Stimulated activated CD4-positive, alpha-beta T cell treated with anti-CD3 and anti-CD28 coated beads, Interleukin-12 subunit alpha, Interleukin-12 subunit beta, amount 100 ng/mL, for 48 hours (primary cell): ENCODE measurements around the gene FAM120B.

Experiments
- DNase-seq, 3 donors: peaks; one replicate each; pipeline ENCODE4 v3.0.0-alpha.2; 2020; ENCODE audit warnings: low read depth in 2 of 3, low spot score in 1 of 3

FAM120B gene

DNA sequence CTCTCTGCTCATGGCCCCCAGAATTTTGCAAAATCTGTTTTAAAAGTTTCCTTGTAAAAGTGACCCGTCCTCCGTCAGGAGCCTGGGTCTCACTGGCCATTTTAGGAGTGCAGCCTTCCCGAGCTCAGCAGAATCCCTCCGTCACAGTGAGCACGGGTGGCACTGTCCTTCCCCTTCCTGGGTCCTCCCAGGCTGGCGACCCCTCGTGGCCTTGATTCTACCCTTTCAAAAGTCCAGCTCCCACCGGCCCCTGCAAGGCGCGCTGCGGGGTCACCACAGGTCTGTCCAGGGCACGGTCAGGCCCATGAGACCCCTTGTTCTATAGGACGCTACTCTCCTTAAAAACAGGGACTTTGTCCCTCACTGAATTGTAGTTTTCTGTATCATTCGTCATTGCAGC is 133.9 kb downstream of the FAM120B start:
- no peak for DNase-seq

DNA sequence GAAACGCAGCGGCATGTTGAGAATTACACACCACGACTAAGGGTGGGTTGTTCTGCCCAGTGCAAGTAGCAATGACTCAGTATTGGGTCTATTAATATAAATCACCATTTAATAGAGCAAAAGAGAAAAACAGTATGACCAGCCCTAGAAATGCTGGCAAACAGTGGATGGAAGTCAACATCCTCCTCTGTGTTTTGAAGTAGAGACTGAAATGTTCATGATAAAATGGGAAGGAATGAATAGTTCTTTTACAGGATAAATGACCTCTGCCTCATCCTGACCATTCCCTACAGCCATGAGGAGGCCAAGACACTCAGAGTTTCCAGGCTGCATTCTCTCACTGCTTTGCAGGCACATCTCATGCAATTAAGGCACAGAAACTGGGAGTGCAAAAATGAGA is 134.8 kb downstream of the FAM120B start:
- no peak for DNase-seq

DNA sequence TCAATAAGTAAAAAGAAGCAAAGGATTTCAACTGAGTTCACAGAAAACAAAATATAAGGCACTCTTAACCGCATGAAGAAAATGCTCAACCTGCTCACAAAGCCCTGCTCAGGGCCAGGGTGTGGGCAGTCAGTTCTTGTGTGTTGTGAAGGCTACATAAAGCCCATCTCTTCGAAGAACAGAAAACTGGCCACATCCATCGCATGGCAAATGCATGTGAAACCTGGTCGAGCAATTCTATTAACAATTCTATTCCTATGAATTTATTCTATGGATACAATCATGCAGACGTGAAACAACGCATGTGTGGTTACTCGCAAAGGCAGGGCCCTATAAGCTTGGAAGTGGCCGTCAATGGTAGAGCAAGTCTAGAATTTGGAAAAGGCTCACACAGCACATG is 136.0 kb downstream of the FAM120B start:
- DNase-seq = no peak

GRCh38 chr6:170443151-170443662 is 136.6 kb downstream of the FAM120B start:
- DNase-seq = no peak

- no peak for DNase-seq
These were observed 137.6 kb downstream of the FAM120B start for GRCh38 chr6:170444056-170444591.

- no peak for DNase-seq
These were observed 138.3 kb downstream of the FAM120B start for GRCh38 chr6:170444811-170445211.

- no peak for DNase-seq
These were observed 138.9 kb downstream of the FAM120B start for GRCh38 chr6:170445487-170445886.

DNA sequence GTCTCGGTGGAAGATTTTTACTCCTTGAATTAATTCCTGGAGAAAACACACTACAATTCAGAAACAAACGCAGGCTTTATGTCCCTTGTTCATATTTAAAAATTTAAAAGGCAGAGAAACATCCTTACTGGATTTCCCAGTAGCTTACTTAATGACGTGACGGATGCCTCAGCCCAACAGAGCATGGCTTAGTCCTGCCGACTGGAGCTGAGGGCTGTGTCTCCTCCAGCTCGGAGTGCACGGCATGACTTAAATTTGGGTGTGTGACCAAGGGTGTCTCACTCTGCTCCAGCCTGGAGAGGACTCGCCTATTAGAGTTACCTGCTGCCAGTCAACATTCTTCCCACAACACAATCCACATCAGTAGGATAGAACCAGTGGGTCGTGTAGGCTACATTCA is 139.4 kb downstream of the FAM120B start:
- DNase-seq = no peak

DNA sequence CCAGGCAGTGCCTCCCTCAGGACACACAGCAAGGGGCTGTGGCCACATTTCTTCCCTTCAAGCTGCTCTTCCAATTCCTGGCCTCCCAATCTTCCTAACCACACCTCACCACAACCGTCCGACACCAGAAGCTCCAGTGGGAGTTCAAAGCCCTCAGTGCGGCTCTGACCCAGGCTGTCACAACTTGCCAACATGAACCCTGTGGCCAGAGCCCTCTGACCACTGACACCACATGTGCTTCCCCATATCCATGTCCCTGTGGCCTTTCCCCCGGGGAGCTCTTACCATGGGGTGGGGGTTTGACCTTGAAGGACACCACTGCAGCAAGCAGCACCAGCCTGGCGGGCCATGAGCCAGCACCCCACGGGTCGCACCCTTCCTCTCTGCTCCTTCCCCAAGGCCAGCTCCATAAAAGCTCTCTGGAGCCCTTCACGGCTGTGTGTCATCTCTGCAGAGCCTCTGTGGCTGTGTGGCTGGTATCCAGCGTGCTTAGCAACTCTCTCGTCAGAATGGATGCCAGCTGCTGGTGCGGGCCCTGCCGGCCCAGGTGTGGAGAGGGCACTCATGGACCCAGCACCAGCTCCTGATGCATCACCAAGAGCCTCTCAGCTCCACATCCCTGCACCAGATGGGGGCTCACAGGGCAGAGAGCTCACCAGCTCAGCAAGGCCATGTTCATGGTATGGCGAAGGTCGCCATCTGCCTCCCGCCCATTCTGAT is 140.4 kb downstream of the FAM120B start:
- no peak for DNase-seq

GRCh38 chr6:170447561-170447930 is 141.0 kb downstream of the FAM120B start:
- no peak for DNase-seq

DNA sequence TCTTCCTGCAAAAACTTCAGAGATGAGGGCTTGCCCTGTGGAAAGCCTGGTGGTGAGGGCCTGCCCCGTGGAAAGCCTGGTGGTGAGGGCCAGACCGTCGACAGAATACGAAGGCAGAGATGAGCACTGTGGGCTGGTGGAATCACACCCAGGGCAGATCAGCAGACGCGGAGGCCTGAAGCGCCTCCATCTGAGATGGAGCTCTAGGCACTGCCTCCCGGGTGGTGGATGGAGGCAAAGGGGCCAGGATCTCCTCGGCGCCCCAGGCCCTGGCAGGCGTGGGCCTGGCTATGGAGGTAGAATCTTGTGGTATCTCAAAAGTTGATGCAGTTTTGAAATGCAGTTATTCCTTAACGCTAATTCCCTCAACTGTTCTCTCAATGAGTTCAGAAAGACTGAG is 141.8 kb downstream of the FAM120B start:
- DNase-seq = no peak

- no peak for DNase-seq
These were observed 142.4 kb downstream of the FAM120B start for GRCh38 chr6:170448751-170449630.

DNA sequence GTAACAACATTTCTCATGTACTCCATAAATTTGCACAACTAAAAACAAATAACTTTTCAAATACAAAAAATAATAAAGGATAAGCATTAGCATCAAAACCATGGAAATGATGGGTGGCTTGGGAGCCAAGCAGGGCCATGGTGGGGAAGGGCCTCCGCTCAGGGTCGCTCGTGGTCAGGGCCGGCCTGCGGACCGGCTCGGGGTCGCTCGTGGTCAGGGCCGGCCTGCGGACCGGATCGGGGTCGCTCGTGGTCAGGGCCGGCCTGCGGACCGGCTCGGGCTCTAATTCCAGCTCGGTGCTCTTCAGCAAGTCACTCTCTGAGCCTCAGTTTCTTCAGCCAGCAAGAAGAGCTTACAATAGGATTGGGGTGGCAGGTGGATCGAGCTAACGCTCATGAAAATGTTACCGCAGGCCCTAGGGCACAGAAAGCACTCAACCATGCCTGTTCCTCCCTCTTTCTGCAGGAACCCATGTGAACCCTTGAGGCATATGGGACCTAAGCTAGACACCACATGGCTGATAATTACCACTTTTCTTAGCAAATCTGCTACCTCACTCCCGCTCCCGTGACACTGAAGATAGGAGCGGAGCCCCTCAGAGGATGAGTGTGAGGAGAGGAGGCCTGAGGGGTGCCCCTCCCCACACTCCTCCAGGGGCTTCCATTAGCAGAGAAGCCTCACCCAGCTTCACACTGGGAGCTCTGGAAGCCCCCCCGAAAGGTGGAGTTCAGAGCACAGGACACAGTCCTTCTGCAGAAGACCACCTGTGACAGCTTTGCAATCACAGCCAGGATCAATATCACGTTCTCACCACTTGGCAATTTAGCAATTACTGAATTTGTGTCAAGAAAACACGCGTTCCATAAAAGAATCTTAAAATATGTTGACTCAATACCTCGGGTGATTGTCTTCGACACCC is 143.5 kb downstream of the FAM120B start:
- DNase-seq = no peak

DNA sequence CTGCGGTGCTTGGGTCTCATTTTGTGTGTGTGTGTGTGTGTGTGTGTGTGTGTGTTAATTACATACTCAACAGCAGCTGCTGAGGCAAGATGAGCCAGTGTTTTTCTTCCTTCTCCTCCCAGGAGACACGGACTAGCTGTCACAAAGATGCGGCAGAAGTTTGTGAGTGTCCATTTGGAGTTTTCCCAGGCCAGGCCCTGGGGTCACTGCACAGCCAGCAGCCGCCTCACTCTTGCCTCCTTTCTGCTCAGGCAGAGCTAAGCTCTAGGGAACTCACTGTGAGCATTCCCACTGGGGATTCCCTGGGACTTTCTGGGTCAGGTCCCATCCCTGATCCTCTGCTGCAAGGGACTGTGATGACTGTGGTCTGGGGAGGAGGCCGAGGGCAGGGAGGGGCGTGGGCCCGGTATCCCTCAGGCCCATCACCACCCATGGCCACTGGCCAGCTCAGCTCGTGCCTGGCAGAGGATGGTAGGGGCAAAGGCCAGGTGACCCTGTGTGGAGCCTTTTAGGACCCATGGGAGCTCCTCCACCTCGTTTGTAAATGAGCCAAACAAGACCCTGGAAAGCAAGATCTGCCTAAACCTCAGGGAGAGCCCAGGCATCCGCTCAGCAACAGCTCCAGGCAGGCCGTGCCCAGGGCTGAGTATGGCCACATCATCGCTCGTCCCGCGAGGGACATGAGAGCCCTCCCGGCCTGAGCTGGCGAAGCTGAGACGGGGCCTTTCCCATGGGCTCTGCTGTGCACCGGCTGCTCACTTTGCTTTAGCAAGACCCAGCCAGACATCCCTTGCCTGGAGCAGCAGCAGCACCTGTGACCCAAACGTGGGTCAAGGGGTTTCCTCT is 144.6 kb downstream of the FAM120B start:
- DNase-seq = no peak

DNA sequence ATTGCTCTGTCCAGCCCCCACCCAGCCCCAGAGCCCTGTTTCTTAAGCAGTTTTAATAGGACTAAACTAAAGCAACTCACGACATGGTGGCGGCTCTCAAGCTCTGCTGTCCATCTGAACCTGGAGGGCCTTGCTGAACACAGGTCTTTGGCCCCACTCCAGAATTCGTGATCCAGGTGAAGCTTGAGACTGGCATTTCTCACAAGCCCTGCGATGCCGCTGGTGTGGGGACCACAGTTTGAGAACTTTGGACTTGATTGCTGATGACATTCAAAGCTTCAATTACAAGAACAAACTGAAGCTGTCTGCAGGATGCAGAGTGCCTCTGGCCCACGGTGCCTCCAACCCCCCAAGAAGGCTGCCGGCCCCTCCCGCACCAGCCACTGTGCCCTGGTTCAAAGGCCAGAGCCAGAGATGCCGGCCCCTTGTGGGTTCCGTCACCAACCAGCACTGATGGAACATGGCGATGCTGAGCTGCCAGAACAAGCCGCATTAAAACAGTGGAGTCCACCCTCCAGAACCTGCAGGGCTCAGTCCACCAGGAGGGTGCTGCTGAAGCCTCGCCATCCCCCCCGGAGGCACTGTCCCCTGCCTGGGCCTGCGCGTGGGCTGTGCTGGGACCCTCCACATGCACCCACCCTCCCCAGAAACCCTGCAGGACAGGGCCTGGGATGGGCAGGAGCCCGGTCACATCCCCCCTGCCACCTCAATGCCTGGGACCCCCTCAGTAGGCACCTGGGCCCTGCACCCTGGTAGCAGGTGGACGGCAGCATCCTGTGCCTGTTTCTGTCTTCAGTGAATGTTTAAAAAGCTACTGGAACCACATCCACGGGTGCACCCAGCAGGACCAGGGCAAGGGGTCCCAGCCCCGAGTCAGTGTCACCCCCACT is 145.4 kb downstream of the FAM120B start:
- no peak for DNase-seq

DNA sequence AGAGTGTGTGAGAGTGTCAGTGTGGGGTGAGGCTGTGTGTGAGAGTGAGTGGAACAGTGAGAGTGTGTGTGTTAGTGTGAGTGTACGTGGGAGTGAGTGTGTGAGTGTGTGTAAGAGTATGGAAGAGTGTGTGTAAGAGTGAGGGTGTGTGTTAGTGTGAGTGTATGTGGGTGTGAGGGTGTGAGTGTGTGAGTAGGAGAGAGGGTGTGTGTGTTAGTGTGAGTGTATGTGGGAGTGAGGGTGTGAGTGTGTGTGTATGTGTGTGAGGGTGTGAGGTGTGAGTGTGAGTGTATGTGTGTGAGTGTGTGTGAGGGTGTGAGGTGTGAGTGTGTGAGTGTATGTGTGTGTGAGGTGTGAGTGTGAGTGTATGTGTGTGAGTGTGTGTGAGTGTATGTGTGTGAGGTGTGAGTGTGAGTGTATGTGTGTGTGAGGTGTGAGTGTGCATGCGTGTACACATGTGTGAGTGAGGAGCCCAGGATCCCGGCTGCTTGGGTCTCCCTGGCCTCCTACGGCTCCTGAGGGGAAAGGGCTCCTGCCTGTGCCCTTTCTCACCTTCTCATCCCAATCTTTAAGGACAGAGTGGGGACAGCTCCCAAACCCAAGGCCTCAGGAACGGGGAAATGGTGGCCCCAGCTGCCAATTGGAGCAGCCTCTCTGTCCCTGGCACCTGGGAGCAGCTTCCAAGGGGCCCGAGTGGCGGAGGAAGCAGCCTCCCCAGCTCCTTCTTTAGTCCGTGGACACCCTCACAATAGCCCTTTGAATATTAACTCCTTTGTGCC is 146.4 kb downstream of the FAM120B start:
- DNase-seq = no peak

- no peak for DNase-seq
These were observed 147.3 kb downstream of the FAM120B start for GRCh38 chr6:170453586-170454511.
